NCI-H187 (cell line): ENCODE data around the gene COMMD1.
"Not testable (repeated sequence)": the region's sequence is repeated elsewhere in the genome, so short reads cannot be mapped to it uniquely, and the experiment has no call there.

Source experiments
- DNase-seq, 2 experiments: peaks; one replicate each; lab custom pipeline; 2025; lab: John Stamatoyannopoulos, UW

Gene COMMD1

DNA sequence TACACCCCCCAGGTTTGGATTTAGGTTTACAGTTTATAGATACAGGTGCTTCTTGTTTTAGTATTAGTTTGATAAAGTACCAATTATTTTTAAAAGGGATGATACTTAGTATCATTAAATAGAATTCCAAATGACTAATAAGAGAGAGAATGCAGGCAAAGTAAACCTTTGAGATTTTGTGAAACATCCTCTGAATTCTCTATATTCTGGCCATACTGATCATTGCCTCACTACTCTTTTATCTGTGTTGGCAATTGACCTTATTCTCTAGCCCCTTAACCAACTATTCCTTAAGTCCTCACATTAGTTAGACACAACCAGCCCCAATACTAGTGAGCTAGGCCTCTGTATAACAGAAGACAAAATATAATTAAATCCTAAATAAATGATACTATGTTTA is 125.4 kb downstream of the COMMD1 start:
- no peak for DNase-seq

GRCh38 chr2:62032096-62032495 is 126.6 kb downstream of the COMMD1 start:
- DNase-seq: no peak

- no peak for DNase-seq
Observed at GRCh38 chr2:62034715-62035114, 129.2 kb downstream of the COMMD1 start.

- DNase-seq: no peak
Observed at GRCh38 chr2:62036229-62036628, 130.8 kb downstream of the COMMD1 start.

GRCh38 chr2:62036761-62037250 is 131.3 kb downstream of the COMMD1 start:
- DNase-seq: no peak

DNA sequence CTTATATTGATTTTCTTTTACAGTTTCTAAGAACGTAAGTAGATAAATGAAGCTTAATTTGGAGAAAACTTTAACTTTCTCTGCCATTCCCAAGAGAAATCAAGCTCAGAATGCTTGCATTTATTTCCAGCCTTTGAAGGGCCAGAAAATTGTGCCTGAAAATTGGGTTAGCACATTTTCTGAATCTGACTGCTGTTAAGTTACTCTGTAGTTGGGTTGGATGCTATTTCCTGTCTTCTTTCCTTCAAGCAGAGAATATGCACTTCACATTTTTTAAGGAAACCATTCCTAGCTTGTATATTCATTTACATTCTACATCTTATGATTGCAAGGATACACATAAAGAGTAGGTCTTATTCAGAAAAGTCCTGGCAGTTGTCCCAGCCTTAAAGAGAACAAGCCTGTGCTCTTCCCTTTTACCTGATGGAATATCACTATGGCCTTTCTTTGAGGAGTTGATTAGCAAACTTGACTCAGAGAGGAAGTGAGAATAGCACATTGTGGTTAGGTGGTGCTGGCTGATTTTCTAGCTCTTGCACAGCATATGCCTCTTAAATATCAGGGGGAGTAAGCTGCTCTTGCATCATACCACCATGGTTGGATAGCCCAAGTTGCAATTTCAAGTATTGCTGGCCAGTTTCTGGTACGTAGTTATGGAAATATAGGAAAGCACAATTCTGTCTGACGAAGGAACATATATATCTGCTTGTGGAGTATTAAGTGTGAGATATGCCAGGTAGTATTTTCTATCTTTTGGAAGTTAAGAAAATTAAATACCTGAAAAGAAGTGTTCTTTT is 133.7 kb downstream of the COMMD1 start:
- DNase-seq: no peak

DNA sequence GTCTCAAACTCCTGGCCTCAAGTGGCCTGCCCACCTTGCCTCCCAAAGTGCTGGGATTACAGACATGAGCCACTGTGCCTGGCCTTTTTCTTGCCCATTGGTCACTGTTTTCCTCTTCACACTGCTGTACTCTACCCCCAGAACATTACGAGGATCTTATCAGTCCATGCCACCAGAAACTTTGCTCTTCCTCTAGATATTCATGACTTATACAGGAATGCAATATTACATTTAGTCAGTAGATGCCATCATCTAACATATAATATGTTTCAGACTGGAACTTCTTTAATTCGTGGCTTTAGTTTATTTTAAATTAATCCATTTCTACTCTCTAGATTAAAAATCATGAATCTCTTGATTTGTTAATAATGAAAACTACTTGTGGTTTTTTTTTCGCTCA is 135.5 kb downstream of the COMMD1 start:
- DNase-seq: no peak

DNA sequence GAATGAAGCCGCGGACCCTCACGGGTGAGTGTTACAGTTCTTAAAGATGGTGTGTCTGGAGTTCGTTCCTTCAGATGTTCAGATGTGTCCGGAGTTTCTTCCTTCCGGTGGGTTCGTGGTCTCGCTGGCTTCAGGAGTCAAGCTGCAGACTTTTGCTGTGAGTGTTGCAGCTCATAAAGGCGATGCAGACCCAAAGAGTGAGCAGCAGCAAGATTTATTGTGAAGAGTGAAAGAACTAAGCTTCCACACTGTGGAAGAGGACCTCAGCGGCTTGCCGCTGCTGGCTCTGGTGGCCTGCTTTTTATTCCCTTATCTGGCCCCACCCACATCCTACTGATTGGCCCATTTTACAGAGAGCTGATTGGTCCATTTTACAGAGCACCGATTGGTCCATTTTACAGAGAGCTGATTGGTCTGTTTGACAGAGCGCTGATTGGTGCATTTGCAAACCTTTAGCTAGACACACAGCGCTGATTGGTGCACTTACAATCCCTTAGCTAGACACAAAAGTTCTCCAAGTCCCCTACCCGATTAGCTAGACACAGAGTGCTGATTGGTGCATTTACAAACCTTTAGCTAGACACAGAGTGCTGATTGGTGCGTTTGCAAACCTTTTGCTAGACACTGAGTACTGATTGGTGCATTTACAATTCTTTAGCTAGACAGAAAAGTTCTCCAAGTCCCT is 136.4 kb downstream of the COMMD1 start:
- DNase-seq: not testable (repeated sequence)

- no peak for DNase-seq
Observed at GRCh38 chr2:62042400-62042799, 136.9 kb downstream of the COMMD1 start.

GRCh38 chr2:62042944-62043343 is 137.5 kb downstream of the COMMD1 start:
- DNase-seq: no peak

DNA sequence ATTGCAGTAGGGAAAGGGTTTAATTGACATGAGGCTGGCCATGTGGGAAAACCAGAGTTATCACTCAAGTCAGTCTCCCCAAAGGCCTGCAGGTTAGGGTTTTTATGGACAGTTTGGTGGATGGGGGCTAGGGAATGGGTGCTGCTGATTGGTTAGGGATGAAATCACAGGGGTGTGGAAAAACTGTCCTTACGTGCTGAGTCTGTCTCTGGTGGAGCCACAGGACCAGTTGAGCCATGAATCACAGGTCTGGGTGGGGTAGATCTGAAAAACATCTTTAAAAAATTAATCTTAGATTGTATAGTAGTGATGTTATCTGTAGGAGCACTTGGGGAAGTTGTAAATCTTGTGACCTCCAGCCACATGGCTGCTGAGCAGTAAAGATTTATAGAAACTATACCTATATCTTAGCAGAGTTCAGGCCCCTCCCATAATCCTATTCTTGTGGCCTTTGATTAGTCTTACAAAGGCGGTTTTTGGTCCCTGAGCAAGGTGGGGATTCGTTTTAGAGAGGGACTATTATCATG is 139.6 kb downstream of the COMMD1 start:
- DNase-seq: no peak

- no peak for DNase-seq
Observed at GRCh38 chr2:62046141-62046540, 140.7 kb downstream of the COMMD1 start.

DNA sequence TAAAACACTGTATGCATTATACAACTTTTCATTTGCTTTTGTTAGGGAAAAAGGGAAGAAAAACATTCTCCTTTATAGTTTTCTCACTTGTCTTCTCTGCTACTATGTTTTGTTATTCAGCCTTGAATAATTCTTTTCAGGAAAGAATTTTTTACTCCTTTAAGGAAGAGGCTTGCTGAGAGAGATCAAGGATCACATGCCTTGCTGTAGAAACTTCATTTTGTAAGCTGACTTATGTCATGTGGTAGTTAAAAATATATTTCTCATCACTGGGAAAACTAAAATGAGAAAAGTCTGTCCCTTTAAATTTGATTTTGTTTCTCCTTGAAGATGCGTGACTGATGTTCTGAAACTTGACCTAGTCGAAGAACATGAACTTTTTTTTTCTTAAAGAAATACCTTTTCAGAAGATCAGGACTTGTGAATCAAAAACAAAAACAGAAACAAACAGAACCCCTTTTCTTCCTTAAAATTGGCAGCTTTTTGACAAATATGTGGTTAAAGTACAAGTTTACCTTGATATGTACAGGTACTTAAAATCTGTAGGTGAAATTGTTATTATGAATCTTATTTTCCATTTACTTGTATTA is 145.1 kb downstream of the COMMD1 start:
- no peak for DNase-seq

- no peak for DNase-seq
Observed at GRCh38 chr2:62054029-62054791, 148.7 kb downstream of the COMMD1 start.

GRCh38 chr2:62054916-62055450 is 149.5 kb downstream of the COMMD1 start:
- no peak for DNase-seq

DNA sequence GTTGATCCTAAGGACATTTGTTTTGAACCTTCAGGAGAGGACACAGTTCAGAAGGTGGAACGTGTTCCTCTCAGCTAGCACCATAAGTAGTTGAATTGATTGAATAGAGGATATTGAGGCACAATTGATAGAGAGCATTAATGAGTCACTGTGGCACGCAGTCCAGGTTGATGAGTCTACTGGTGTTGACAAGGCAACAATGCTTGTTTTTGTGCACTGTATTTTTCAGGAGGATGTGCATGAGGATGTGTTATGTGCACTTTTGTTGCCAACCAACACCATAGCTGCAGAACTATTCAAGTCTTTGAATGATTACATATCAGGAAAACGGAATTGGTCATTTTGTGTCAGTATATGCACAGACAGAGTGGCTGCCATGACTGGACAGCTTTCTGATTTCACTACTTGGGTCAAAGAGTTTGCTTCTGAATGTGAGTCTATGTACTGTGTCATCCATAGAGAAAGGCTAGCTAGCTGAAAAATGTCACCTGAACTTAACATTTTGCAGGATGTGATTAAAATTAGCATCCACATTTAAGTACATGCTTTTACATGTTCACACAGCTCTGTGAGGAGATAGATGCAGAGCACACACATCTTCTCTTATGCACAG is 150.4 kb downstream of the COMMD1 start:
- no peak for DNase-seq

DNA sequence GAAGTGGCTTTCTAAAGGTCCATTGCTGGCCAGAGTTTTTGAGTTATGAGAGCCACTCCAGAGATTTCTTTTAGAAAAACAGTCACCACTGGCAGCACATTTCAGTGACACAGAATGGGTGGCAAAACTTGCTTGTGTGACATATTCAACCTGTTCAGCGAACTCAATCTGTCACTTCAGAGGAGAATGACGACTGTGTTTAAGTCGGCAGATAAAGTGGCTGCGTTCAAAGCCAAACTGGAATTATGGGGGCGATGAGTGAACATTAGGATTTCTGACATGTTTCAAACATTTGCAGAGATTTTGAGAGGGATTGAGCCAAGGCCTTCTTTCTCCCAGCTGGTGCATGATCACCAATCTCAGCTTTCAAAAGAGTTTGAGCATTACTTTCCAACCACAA is 150.9 kb downstream of the COMMD1 start:
- DNase-seq: no peak

GRCh38 chr2:62065243-62065642 is 159.8 kb downstream of the COMMD1 start:
- DNase-seq: no peak

DNA sequence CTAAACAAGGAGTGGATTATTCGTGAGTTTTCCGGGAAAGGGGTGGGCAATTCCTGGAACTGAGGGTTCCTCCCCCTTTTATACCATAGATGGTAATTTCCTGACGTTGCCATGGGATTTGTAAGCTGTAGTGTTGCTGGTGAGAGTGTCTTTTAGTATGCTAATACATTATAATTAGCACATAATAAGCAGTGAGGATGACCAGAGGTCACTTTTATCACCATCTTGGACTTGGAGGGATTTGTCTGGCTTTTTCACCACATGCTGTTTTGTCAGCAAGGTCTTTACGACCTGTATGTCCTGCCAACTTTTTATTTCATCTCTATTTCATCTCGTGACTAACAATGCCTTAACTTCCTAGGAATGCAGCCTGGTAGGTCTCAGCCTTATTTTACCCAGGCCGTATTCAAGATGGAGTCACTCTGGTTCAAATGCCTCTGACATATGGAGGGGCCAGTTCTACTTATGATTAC is 165.7 kb downstream of the COMMD1 start:
- no peak for DNase-seq

GRCh38 chr2:62071760-62072680 is 166.5 kb downstream of the COMMD1 start:
- no peak for DNase-seq
